Heart right ventricle (tissue), 16 donors: ENCODE results near the gene DNAJC16. TPM values are rescaled to one million over a fixed set of nuclear protein-coding genes. Genes with fewer than 3 reads are reported as not detected.
"Not testable (repeated sequence)": the region's sequence is repeated elsewhere in the genome, so short reads cannot be mapped to it uniquely, and the experiment has no call there.

ENCODE experiments used
- ATAC-seq, 8 donors: fragments of 200-7000 bp; cut with Tn5 transposase; one replicate each; pipeline ENCODE4 v1.9.1; 2020; ENCODE audit warnings: mild to moderate bottlenecking in 8 of 8, moderate library complexity in 8 of 8, moderate number of reproducible peaks in 1 of 8
- DNase-seq, 2 donors: peaks; one replicate each; pipeline ENCODE4 v3.0.0-alpha.2; 2020
- H3K27ac ChIP-seq, 10 donors: fragments of 200-600 bp; sonication (generic) in 2 of 10; one replicate each; pipeline versions ENCODE4 v1.5.0 to v1.8.0; 2020 to 2022; ENCODE audit warnings: mild to moderate bottlenecking in 3 of 10
- H3K27me3 ChIP-seq, 7 donors: fragments of 200-600 bp; one replicate each; pipeline ENCODE4 v1.8.0; 2021 to 2022; ENCODE audit warnings: mild to moderate bottlenecking in 2 of 7
- H3K36me3 ChIP-seq, 9 donors: fragments of 200-600 bp; sonication (generic) in 1 of 9; one replicate each; pipeline versions ENCODE4 v1.5.0 to v1.8.0; 2020 to 2022; ENCODE audit warnings: mild to moderate bottlenecking in 2 of 9
- H3K4me1 ChIP-seq, 9 donors: fragments of 200-600 bp; sonication (generic) in 1 of 9; one replicate each; pipeline versions ENCODE4 v1.5.0 to v1.8.0; 2020 to 2022; ENCODE audit warnings: mild to moderate bottlenecking in 4 of 9
- H3K4me3 ChIP-seq, 10 donors: fragments of 200-600 bp; sonication (generic) in 2 of 10; one replicate each; pipeline versions ENCODE4 v1.5.0 to v1.8.0; 2020 to 2022; ENCODE audit warnings: mild to moderate bottlenecking in 7 of 10, moderate library complexity in 2 of 10
- H3K9me3 ChIP-seq, 11 donors: fragments of 200-600 bp in 10 of 11; sonication (generic) in 2 of 11; one replicate each; pipeline versions ENCODE4 v1.5.0 to v1.8.0; 2013 to 2022; ENCODE audit warnings: mild to moderate bottlenecking in 2 of 11, control low read depth in 1 of 11, moderate library complexity in 1 of 11
- WGBS, 2 donors: extraction: QIAGEN DNeasy Blood & Tissue Kit; methylation state at CpG; one replicate each; pipeline ENCODE4 v1.1.7; 2013; ENCODE audit warnings: inconsistent platforms in 1 of 2; 5-methylcytosine and 5-hydroxymethylcytosine counted together
- intact Hi-C, 10 donors: fragments of 100-400 bp; cut with DNase I; formaldehyde crosslinking; loops; one replicate each; pipeline versions ENCODE4 v1.11.1 to v1.14.2; 2022
- polyA plus RNA-seq, 2 donors: library from polyadenylated mRNA; stranded (reverse); fragments of 200-250 nt; gene quantifications; one replicate each; pipeline ENCODE4 v1.2.3, GENCODE V29; 2013
- total RNA-seq, 10 donors: library from RNA; stranded (reverse); fragmentation: NEBNext Ultra II Directional in 3 of 10; extraction: Animal tissue kit (Norgen Biotek cat#: 25700) in 3 of 10; gene quantifications; one replicate each; pipeline versions ENCODE4 v1.2.1 to v1.2.4, GENCODE V29; 2021 to 2023
- TF ChIP-seq, protein P1 (sequence below), 9 donors: fragments of 200-600 bp; sonication (generic) in 2 of 9; IDR thresholded peaks; one replicate each; pipeline versions ENCODE4 v1.5.0 to v1.8.0; 2021 to 2022; ENCODE audit warnings: antibody characterized with exemption in 9 of 9, mild to moderate bottlenecking in 5 of 9, moderate library complexity in 1 of 9
- donor health status: Arrhythmogenic right ventricular cardiomyopathy.
- donor health status: ischemic (EF 13 %, LVEDD 7.1; RV severe dilation, severe dysfunction).
- donor health status: healthy with polysubstance abuse.
- donor health status: DM: no; HTN: yes; CAD: no.
- donor health status: DM: no; HTN: no; CAD: no.
- donor health status: ischemic (EF 25% LVEDD 6.9; RV normal size, moderate dysfunction).
- donor health status: ischemic (EF 25% LVEDD 5.7; RV mildly dilated, moderate dysfunction).
- donor health status: healthy.
- donor health status: DM: yes; HTN: yes; CAD: no.
- donor health status: Ischemic cardiomyopathy.
- donor health status: ischemic (EF 35%, LVEDD 5.7; RV mildly dilated, moderate dysfunction).
- donor health status: nonischemic (EF 11% LVEDD 7.7; RV severe dilation, severe dysfunction).
- donor health status: DM: yes; HTN: yes; CAD: no.
- donor health status: PGD.
- donor health status: ischemic (EF 29% LVEDD 5.4; RV normal size, mild dysfunction).
- donor health status: nonischemic (EF 23%, LVEDD 6.1; RV moderate dilation, normal function).

The DNAJC16 gene
- total and polyA plus RNA-seq, 12 donors, result 4.7 to 22.8 (median 18.3) TPM

DNA sequence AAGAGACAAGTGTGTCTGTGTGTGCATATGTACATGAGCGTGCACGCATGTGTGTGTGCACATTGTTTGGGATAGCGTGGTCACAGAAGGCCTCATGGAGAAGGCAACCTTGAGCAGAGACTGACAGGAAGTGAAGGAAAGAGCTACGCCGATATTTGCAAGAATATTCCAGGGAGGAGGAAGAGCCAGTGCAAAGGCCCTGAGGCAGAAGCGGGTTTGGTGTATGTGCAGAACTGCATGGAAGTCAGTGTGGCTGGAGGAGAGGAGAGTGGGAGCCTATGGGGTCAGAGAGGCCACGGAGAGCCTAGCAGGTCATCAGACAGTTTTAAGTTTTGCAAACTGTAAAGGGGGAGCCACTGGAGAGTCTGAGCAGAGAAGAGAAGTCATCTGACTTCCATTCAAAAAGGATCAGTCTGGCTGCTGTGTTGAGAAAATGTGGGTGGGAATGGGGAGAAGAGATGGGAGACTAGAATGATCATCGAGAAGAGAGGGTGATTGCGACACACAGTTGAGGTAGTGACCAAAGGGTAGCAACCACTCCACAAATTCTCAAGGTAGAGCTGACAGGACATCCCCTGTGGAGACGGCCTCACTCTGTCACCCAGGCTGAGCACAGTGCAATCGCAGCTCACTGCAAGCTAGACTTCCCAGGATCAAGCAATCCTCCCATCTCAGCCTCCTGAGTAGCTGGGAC lies 46.8 kb upstream of the DNAJC16 start:
- no peak for ATAC-seq
- DNase-seq, result no peak
- no peaks in the 10 kb centered on the region for H3K9me3 ChIP-seq
- no peak overlapping the region for H3K4me3 ChIP-seq
- no peak overlapping the region for H3K27ac ChIP-seq
- 94% methylated on average over 11 of the region's 11 CpGs for WGBS, 2 donors
- H3K4me1 ChIP-seq, result peaks cover 0 to 3% (median 0%) of the 10 kb centered on the region in 9 donors
- no peaks in the 10 kb centered on the region for H3K36me3 ChIP-seq
- intact Hi-C loops, result no loop called here
- TF ChIP-seq, protein P1, sequence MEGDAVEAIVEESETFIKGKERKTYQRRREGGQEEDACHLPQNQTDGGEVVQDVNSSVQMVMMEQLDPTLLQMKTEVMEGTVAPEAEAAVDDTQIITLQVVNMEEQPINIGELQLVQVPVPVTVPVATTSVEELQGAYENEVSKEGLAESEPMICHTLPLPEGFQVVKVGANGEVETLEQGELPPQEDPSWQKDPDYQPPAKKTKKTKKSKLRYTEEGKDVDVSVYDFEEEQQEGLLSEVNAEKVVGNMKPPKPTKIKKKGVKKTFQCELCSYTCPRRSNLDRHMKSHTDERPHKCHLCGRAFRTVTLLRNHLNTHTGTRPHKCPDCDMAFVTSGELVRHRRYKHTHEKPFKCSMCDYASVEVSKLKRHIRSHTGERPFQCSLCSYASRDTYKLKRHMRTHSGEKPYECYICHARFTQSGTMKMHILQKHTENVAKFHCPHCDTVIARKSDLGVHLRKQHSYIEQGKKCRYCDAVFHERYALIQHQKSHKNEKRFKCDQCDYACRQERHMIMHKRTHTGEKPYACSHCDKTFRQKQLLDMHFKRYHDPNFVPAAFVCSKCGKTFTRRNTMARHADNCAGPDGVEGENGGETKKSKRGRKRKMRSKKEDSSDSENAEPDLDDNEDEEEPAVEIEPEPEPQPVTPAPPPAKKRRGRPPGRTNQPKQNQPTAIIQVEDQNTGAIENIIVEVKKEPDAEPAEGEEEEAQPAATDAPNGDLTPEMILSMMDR (IDR thresholded peaks at IDR 0.05), result no peak
- H3K27me3 ChIP-seq, result no peaks in the 10 kb centered on the region

DNA sequence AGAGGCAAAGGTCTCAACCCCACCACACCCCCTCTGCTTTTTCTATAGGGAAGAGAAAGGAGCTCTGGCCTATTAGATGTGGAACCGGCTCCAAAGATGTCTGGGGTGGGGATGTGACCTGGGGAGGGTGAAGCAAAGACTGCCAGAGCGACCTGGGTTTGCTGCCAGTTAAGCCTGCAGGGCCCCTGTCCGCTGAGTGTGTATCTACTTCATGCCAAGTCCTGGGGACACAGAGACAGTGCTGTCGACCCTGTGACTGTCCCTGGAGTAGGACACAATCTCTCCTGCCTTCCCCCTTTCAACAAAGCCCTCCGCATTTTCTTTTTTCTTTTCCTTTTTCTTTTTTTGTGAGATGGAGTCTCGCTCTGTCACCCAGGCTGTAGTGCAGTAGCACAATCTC lies 44.2 kb upstream of the DNAJC16 start:
- H3K4me1 ChIP-seq, H3K27ac ChIP-seq, H3K4me3 ChIP-seq, intact Hi-C loops, H3K36me3 ChIP-seq, H3K27me3 ChIP-seq, H3K9me3 ChIP-seq, DNase-seq: not testable (repeated sequence)
- 52 to 62% methylated on average over 6 of the region's 6 CpGs for WGBS, 2 donors
- ATAC-seq, result peak in 5 of 8 donors; percentile 44 to 73 (median 65)

DNA sequence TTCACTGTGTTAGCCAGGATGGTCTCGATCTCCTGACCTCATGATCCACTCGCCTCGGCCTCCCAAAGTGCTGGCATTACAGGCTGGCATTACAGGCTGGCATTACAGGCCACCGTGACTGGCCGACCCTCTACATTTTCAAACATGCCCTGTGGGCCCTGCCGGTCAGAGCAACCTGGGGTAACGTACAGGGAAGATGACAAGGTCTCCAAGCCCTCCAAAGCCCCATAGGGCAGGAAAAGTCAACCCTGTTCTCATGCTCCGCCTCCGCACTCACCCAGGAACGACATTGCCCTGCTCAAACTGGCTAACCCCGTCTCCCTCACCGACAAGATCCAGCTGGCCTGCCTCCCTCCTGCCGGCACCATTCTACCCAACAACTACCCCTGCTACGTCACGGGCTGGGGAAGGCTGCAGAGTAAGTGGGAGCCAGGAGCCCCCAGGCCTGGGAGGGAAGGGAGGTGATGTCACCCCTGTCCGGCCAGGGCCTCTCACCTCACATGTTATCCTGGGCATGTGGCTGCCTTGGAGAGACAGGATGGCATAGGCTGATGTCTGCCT lies 43.6 kb upstream of the DNAJC16 start:
- WGBS, 2 donors, result 78 to 80% methylated on average over 13 to 15 of the region's 16 CpGs
- H3K36me3 ChIP-seq, ATAC-seq, H3K27ac ChIP-seq, DNase-seq, H3K9me3 ChIP-seq, intact Hi-C loops, H3K4me1 ChIP-seq, H3K27me3 ChIP-seq, H3K4me3 ChIP-seq: not testable (repeated sequence)

DNA sequence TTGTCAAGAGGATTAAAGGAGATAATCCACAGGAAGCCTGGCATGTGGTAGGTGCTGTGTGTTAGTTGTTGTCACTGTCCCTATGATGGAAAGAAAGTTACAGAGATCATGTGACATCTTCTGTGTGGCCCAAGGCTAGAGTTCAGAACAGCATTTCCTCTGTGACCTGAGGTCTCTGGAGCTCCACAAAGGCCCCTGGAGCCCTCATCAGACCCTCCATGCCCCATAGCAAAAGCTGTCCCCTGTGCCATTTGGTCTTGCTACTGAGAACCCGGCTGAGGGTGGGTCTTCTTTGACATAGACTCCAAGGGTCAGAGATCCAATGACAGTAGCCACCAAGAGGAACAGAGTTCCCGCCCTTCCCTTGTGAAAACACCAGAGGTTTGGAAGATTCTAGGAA lies 42.7 kb upstream of the DNAJC16 start:
- intact Hi-C loops, result no loop called here
- 85 to 88% methylated on average over 2 of the region's 2 CpGs for WGBS, 2 donors
- H3K27me3 ChIP-seq, result no peaks in the 10 kb centered on the region
- H3K4me1 ChIP-seq, result peaks cover 0 to 8% (median 0%) of the 10 kb centered on the region in 9 donors
- H3K36me3 ChIP-seq, result peaks cover 0 to 3% (median 0%) of the 10 kb centered on the region in 9 donors
- H3K9me3 ChIP-seq, result no peaks in the 10 kb centered on the region
- TF ChIP-seq, protein P1 (IDR thresholded peaks at IDR 0.05), result no peak
- H3K4me3 ChIP-seq, result no peak overlapping the region
- no peak for DNase-seq
- H3K27ac ChIP-seq, result no peak overlapping the region
- no peak for ATAC-seq

DNA sequence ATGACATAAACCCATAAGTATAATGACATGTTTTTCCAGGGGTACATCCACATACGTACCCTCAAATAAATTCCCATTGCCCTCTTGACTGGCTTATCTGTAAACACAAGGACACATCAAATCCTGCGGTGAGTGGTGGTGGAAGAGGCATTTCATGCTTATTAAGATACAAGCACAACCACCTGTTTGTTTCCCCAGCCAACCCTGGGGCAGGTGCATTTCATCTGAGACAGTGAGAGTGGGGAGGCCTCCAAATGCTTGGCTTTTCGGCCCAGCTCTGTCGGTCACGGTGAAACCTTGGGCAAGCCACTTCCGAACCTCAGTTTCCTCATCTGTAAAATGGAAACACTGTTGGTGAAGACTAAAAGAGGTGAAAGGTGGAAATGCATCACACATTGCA lies 42.2 kb upstream of the DNAJC16 start:
- intact Hi-C loops, H3K4me1 ChIP-seq, H3K36me3 ChIP-seq, ATAC-seq, DNase-seq, H3K9me3 ChIP-seq, H3K27ac ChIP-seq, H3K27me3 ChIP-seq, H3K4me3 ChIP-seq: not testable (repeated sequence)
- WGBS, 2 donors, result 93 to 94% methylated on average over 6 of the region's 6 CpGs

DNA sequence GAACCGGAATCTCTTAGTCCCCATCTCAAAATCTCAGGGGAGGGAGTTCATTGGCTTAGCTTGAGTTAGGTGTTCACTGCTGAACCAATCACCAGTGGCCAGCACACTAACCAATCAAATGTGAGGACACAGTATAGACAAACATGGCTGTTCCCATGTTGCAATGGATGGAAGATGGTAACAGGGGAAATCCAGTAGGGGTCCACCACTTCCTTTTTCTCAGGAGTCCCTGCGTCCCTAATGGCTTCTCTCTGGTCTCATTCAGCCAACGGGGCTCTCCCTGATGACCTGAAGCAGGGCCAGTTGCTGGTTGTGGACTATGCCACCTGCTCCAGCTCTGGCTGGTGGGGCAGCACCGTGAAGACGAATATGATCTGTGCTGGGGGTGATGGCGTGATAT lies 41.0 kb upstream of the DNAJC16 start:
- no peak for ATAC-seq
- Histone ChIP-seq H3K4me1 (peaks cover 0 to 11% (median 0%) of the 10 kb centered on the region in 9 donors), H3K36me3 (peaks cover 0 to 4% (median 0%) of the 10 kb centered on the region in 9 donors), H3K27me3 (no peaks in the 10 kb centered on the region), H3K9me3 (no peaks in the 10 kb centered on the region), H3K27ac (no peak overlapping the region), H3K4me3 (no peak overlapping the region)
- 96 to 97% methylated on average over 6 of the region's 6 CpGs for WGBS, 2 donors
- intact Hi-C loops, result no loop called here
- TF ChIP-seq, protein P1 (IDR thresholded peaks at IDR 0.05), result no peak
- DNase-seq, result no peak

DNA sequence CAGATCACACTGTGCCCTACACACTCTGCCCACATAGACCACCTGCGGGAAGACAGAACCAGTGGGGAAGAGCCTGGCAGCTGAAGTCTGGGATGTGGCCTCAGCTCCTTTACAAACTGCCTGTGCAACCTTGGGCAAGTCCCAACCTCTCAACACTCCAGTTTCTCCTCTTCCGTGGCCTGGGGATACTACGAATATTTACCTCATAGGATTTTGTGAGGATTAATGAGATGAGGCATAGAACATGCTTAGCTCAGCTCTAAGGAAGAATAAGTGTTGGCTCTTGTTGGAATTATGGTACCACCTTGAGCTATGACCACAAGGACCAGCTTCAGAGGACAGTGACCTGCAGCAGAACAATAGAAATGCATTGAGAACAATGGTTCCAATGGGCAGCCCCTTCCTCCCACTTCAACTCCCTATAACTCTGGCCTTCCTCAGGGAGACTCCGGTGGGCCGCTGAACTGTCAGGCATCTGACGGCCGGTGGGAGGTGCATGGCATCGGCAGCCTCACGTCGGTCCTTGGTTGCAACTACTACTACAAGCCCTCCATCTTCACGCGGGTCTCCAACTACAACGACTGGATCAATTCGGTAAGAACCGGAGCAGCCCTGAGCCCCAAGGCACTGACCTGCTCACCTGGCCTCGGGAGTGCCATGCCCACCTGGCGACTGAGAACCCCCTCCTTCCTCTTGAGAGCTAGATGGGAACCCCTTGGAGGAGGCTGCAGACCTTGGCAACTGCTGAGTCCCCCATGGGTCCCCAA lies 39.6 kb upstream of the DNAJC16 start:
- WGBS, 2 donors, result 94 to 97% methylated on average over 17 of the region's 17 CpGs
- DNase-seq, H3K9me3 ChIP-seq, ATAC-seq, H3K27ac ChIP-seq, H3K4me3 ChIP-seq, intact Hi-C loops, H3K27me3 ChIP-seq: not testable (repeated sequence)
- Histone ChIP-seq H3K36me3 (peaks cover 0 to 18% (median 0%) of the 10 kb centered on the region in 9 donors), H3K4me1 (peaks cover 0 to 14% (median 1%) of the 10 kb centered on the region in 9 donors)
